PC-3 (cell line): ENCODE data around the gene SYNJ2.

Experiments used
- CTCF ChIP-seq: fragments of 300-600 bp; sonication (generic); conservative IDR thresholded peaks from 2 replicates; pipeline ENCODE4 v1.5.1; 2017; ENCODE audit warnings: antibody characterized with exemption, low read depth, mild to moderate bottlenecking, low read length
- EZH2 ChIP-seq: fragments of 300-600 bp; sonication (generic); IDR thresholded peaks from one replicate; pipeline ENCODE4 v1.6.1; 2017; ENCODE audit warnings: antibody characterized with exemption, mild to moderate bottlenecking, low read length; ENCODE audit not compliant: unreplicated experiment

GRCh38 chr6:158111987-158112386, 130.3 kb downstream of the SYNJ2 start:
- TF ChIP-seq CTCF (no peak), EZH2 (no peak)
